Neural crest cell (in vitro differentiated cells): ENCODE measurements around the gene WDR6. TPM values are rescaled to one million over a fixed set of nuclear protein-coding genes. Genes with fewer than 3 reads are reported as not detected.
"Not testable (repeated sequence)": the region's sequence is repeated elsewhere in the genome, so short reads cannot be mapped to it uniquely, and the experiment has no call there.

Experiments
- DNase-seq: peaks from one replicate; pipeline ENCODE4 v3.0.0; 2021; ENCODE audit warnings: low read depth, mixed read lengths, low spot score
- H3K27ac Mint-ChIP-seq: one replicate; pipeline ENCODE4 v1.8.0; 2021; ENCODE audit warnings: mild to moderate bottlenecking, mixed read lengths; ENCODE audit not compliant: unreplicated experiment
- H3K27me3 Mint-ChIP-seq: 2 replicates; pipeline ENCODE4 v1.8.0; 2021; ENCODE audit warnings: low read depth, mild to moderate bottlenecking, mixed read lengths
- H3K36me3 Mint-ChIP-seq: 2 replicates; pipeline ENCODE4 v1.8.0; 2021; ENCODE audit warnings: low read depth, mild to moderate bottlenecking, mixed read lengths
- H3K4me1 Mint-ChIP-seq: 2 replicates; pipeline ENCODE4 v1.8.0; 2021; ENCODE audit warnings: mixed read lengths
- H3K4me3 Mint-ChIP-seq: one replicate; pipeline ENCODE4 v1.8.0; 2021; ENCODE audit warnings: mild to moderate bottlenecking, mixed read lengths
- H3K9me3 Mint-ChIP-seq: 2 replicates; pipeline ENCODE4 v1.8.0; 2021; ENCODE audit warnings: mixed read lengths
- total RNA-seq: library from RNA; stranded (reverse); gene quantifications from 2 replicates; pipeline ENCODE4 v1.2.1, GENCODE V29; 2021
- TF ChIP-seq, protein P1 (sequence below): fragments of 200-600 bp; sonication (generic); conservative IDR thresholded peaks from 2 replicates; pipeline ENCODE4 v1.5.0; 2021; ENCODE audit warnings: antibody characterized with exemption, mild to moderate bottlenecking

The WDR6 gene
- total RNA-seq, 1 donor from 2014 or later: 294 TPM

DNA sequence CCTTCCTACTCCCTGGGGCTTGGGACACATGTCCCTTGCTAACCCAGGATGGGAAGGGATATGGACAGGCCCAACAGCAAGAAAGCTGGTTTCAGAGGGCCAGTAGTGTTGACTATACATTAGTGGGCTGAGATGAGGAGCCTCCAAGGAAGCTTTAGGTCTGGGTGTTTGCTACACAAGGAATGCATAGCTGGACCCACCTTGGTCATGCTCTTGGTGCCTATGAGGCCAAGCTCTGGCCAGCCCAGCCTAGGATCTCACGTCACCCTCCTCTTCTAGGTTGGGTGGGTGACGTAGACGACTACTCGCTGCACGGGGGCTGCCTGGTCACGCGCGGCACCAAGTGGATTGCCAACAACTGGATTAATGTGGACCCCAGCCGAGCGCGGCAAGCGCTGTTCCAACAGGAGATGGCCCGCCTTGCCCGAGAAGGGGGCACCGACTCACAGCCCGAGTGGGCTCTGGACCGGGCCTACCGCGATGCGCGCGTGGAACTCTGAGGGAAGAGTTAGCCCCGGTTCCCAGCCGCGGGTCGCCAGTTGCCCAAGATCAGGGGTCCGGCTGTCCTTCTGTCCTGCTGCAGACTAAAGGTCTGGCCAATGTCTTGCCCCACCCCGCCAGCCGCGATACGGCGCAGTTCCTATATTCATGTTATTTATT lies 653 bp upstream of the WDR6 start:
- H3K36me3 Mint-ChIP-seq: peaks cover 10% of the 10 kb centered on the region
- DNase-seq: no peak
- H3K9me3 Mint-ChIP-seq: no peaks in the 10 kb centered on the region
- peak overlapping the region; percentile 100 for H3K27ac Mint-ChIP-seq
- peaks cover 3% of the 10 kb centered on the region for H3K27me3 Mint-ChIP-seq
- peaks cover 26% of the 10 kb centered on the region for H3K4me1 Mint-ChIP-seq
- TF ChIP-seq, protein P1, sequence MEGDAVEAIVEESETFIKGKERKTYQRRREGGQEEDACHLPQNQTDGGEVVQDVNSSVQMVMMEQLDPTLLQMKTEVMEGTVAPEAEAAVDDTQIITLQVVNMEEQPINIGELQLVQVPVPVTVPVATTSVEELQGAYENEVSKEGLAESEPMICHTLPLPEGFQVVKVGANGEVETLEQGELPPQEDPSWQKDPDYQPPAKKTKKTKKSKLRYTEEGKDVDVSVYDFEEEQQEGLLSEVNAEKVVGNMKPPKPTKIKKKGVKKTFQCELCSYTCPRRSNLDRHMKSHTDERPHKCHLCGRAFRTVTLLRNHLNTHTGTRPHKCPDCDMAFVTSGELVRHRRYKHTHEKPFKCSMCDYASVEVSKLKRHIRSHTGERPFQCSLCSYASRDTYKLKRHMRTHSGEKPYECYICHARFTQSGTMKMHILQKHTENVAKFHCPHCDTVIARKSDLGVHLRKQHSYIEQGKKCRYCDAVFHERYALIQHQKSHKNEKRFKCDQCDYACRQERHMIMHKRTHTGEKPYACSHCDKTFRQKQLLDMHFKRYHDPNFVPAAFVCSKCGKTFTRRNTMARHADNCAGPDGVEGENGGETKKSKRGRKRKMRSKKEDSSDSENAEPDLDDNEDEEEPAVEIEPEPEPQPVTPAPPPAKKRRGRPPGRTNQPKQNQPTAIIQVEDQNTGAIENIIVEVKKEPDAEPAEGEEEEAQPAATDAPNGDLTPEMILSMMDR: no peak
- H3K4me3 Mint-ChIP-seq: peak overlapping the region; percentile 100

DNA sequence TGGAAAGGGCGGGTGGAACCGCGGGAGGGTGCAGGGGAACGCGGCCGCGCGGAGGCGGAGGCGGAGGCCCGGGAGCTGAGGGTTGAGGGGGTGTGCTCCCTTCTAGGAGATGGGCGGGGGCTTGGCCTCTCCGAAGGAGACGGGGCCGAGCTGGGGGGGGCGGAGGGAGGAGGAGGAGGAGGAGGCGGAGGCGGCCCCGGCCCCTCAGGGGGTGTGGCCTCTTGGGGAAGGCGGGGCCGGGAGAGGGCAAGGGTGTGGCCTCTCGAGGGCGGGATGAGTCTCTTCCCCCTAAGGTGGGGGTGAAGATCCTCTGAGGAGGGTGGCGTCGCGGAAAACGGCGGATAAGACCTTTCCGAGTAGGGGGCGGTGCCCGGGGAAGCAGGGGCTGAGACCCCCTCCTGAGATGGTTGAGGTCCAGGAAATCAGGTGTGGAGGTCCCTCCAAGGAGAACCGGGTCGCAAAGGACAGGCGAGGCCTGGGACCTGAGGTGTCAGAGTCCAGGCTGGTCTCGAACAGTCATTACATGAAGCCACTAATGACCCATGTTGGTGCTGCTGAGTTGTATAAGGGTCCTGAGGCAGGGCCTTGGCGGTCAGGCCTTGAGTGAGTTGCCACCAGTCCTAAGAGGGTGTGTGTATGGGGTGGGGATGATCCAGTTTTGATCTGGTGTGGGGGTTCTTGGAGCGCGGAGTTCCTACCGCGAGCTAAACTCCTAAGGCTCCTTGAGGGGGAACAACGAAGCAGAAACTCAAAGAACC lies 759 bp downstream of the WDR6 start:
- Mint-ChIP-seq H3K9me3 (no peaks in the 10 kb centered on the region), H3K4me1 (peaks cover 26% of the 10 kb centered on the region), H3K27ac (peak overlapping the region; percentile 100), H3K36me3 (peaks cover 10% of the 10 kb centered on the region), H3K4me3 (peak overlapping the region; percentile 100), H3K27me3 (peaks cover 3% of the 10 kb centered on the region)
- TF ChIP-seq, protein P1: no peak
- DNase-seq: peak; percentile 72

DNA sequence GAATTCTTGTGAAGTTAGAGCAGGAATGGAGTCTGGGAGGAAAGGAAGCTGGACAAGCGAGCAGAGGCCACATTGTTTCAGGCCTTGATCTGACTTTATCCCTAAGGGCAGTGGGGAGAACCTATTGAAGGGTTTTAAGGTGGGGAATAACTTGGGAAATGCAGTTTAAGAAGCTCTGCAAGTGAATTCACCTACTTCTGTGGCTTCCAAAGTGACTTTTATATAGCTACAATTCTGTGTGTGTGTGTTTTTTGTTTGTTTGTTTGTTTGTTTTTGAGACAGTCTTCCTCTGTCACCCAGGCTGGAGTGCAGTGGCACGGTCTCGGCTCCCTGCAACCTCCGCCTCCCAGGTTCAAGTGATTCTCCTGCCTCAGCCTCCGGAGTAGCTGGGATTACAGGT lies 1.4 kb downstream of the WDR6 start:
- not testable (repeated sequence) for H3K27me3 Mint-ChIP-seq, H3K36me3 Mint-ChIP-seq, H3K9me3 Mint-ChIP-seq, DNase-seq
- Mint-ChIP-seq H3K4me3 (peak overlapping the region; percentile 100), H3K4me1 (peaks cover 26% of the 10 kb centered on the region), H3K27ac (peak overlapping the region; percentile 86)

DNA sequence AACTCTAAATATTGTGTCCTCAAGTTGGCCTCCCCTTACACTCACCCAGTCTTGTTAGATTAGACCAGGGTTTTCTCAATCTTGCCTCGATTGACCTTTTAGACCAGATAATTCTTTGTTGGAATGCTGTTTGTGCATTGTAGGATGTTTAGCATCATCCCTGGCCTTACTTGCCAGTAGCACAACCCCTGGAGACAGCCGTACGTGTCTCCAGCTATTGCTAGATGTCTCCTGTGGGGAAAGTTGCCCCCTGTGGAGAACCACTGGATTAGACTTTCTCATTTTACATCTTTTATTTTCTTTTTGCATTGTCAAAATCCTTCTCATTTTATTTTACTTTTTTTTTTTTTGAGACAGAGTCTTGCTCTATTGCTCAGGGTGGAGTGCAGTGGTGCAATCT lies 2.2 kb downstream of the WDR6 start:
- H3K36me3 Mint-ChIP-seq: peaks cover 10% of the 10 kb centered on the region
- H3K4me1 Mint-ChIP-seq: peaks cover 26% of the 10 kb centered on the region
- H3K4me3 Mint-ChIP-seq: peak overlapping the region; percentile 100
- no peak for DNase-seq
- peaks cover 3% of the 10 kb centered on the region for H3K27me3 Mint-ChIP-seq
- no peaks in the 10 kb centered on the region for H3K9me3 Mint-ChIP-seq
- H3K27ac Mint-ChIP-seq: no peak overlapping the region
- TF ChIP-seq, protein P1: no peak

DNA sequence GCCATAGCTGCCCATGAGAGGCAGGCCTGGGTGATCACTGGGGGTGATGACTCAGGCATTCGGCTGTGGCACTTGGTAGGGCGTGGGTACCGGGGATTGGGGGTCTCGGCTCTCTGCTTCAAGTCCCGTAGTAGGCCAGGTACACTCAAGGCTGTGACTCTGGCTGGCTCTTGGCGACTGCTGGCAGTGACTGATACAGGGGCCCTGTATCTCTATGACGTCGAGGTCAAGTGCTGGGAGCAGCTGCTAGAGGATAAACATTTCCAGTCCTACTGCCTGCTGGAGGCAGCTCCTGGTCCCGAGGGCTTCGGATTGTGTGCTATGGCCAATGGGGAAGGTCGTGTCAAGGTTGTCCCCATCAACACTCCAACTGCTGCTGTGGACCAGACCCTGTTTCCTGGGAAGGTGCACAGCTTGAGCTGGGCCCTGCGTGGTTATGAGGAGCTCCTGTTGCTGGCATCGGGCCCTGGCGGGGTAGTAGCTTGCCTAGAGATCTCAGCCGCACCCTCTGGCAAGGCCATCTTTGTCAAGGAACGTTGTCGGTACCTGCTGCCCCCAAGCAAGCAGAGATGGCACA lies 5.3 kb downstream of the WDR6 start:
- Mint-ChIP-seq H3K36me3 (peaks cover 13% of the 10 kb centered on the region), H3K4me3 (peak overlapping the region; percentile 64), H3K27ac (no peak overlapping the region), H3K9me3 (no peaks in the 10 kb centered on the region), H3K4me1 (peaks cover 20% of the 10 kb centered on the region), H3K27me3 (no peaks in the 10 kb centered on the region)
- DNase-seq: no peak
- TF ChIP-seq, protein P1: no peak
